ENCODE results near the gene RFC4. TPM values are rescaled to one million over a fixed set of nuclear protein-coding genes. Genes with fewer than 3 reads are reported as not detected.

The RFC4 gene
- total and polyA plus RNA-seq, 2 donors (not counting 3 experiments of a cell fraction or from before 2014, with no cell fraction given) = 6.2 to 33.7 TPM

- H3K9me3 ChIP-seq (replicated peaks; ENCODE audit: control insufficient read depth, insufficient read depth, low read length) = no peaks in the 10 kb centered on the region
- ChIA-PET CTCF (interaction anchor here (1.2 kb wide), 1 partner anchor 23 kb away, joined by 12 read pairs; no protein-coding TSS in a partner anchor), POLR2A (interaction anchor here (0.5 kb wide), 1 partner anchor 114 kb away, joined by 5 read pairs; no protein-coding TSS in a partner anchor)
- dilution Hi-C loops (cut with MboI; ENCODE audit: extremely low pct_ligation_motif_present, low sequenced_read_pairs) (no loop called here), intact Hi-C loops (cut with micrococcal nuclease) (no loop called here)
- no peak overlapping the region for H2AFZ ChIP-seq (ENCODE audit: low read depth, low read length)
- peak overlapping the region; percentile 71 for H3K4me2 ChIP-seq (ENCODE audit: insufficient read depth, low read length)
- H3K4me3 ChIP-seq (replicated peaks in 1 of 3; ENCODE audit: insufficient read depth in 1 of 3, low read depth in 1 of 3, low read length in 3 of 3) = peak overlapping the region in 2 of 3 experiments; percentile 38 to 69
- H4K20me1 ChIP-seq (replicated peaks; ENCODE audit: control insufficient read depth, extremely low read depth, insufficient read depth, low read length) = no peaks in the 10 kb centered on the region
- FAIRE-seq (no peak), DNase-seq (ENCODE audit: low read depth, low spot score) (no peak)
- peaks cover 25 to 30% of the 10 kb centered on the region in 2 experiments for H3K27me3 ChIP-seq (ENCODE audit: control insufficient read depth in 2 of 2, insufficient read depth in 2 of 2, low read length in 2 of 2)
- BruUV-seq (replicated peaks) = no TSS peak
- H3K79me2 ChIP-seq (ENCODE audit: control insufficient read depth, insufficient read depth, low read length) = no peaks in the 10 kb centered on the region
- no peak overlapping the region for H3K9ac ChIP-seq (replicated peaks; ENCODE audit: extremely low read depth, insufficient read depth, low read length)
- peaks cover 8% of the 10 kb centered on the region for H3K4me1 ChIP-seq (ENCODE audit: control insufficient read depth, extremely low read depth, insufficient read depth, low read length)
- H3K36me3 ChIP-seq (ENCODE audit: control insufficient read depth in 2 of 2, extremely low read depth in 1 of 2, insufficient read depth in 2 of 2, low read length in 2 of 2) = no peaks in the 10 kb centered on the region
- TF ChIP-seq CTCF (IDR thresholded peaks at IDR 0.05; ENCODE audit: extremely low read depth in 1 of 2, insufficient read depth in 1 of 2, low read depth in 1 of 2, low read length in 2 of 2) (no peak), POLR2AphosphoS5 (IDR thresholded peaks at IDR 0.05; ENCODE audit: insufficient read depth, low read depth, low read length) (no peak), JUN (IDR thresholded peaks at IDR 0.05; ENCODE audit: borderline replicate concordance, insufficient read depth, insufficient read length, low read depth) (no peak), MYC (IDR thresholded peaks at IDR 0.05; ENCODE audit: low read depth, low read length) (no peak), GATA2 (IDR thresholded peaks at IDR 0.05; ENCODE audit: insufficient read depth, insufficient read length, low read depth, low read length) (no peak), EZH2 (IDR thresholded peaks at IDR 0.05; ENCODE audit: borderline replicate concordance, low read depth, low read length, severe bottlenecking) (no peak), POLR2A (IDR thresholded peaks at IDR 0.05; ENCODE audit: low read depth, low read length) (no peak), FOS (IDR thresholded peaks at IDR 0.05; ENCODE audit: borderline replicate concordance, insufficient read depth, low read length) (no peak)
- TF ChIP-seq, protein P1, sequence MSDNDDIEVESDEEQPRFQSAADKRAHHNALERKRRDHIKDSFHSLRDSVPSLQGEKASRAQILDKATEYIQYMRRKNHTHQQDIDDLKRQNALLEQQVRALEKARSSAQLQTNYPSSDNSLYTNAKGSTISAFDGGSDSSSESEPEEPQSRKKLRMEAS (IDR thresholded peaks at IDR 0.05; ENCODE audit: insufficient read depth, insufficient read length) = no peak
- no peaks in the 10 kb centered on the region for H3K9me1 ChIP-seq (replicated peaks; ENCODE audit: control insufficient read depth, extremely low read depth, insufficient read depth, low read length)
- H3K27ac ChIP-seq (ENCODE audit: insufficient read depth, low read depth, low read length) = no peak overlapping the region
Measured at GRCh38 chr3:186826410-186826975, 20.2 kb upstream of the RFC4 start.

All from endothelial cell of umbilical vein (primary cell).